Ovary (tissue), 3 donors: ENCODE data around the gene LAS1L.
"Not testable (repeated sequence)": the region's sequence is repeated elsewhere in the genome, so short reads cannot be mapped to it uniquely, and the experiment has no call there.

ENCODE experiments used
- CTCF ChIP-seq, 3 donors: fragments of 450-650 bp in 2 of 3; fragments of 200-600 bp in 1 of 3; IDR thresholded peaks; one replicate each; pipeline versions ENCODE4 v1.5.1 to v1.8.0; 2016 to 2022; ENCODE audit warnings: antibody characterized with exemption in 3 of 3, mild to moderate bottlenecking in 1 of 3
- EP300 ChIP-seq: sonication (generic); formaldehyde crosslinking; IDR thresholded peaks from one replicate; pipeline ENCODE4 v1.6.1; 2017; ENCODE audit warnings: antibody characterized with exemption
- POLR2A ChIP-seq: fragments of 450-650 bp; IDR thresholded peaks from one replicate; pipeline ENCODE4 v1.6.1; 2017; ENCODE audit warnings: antibody characterized with exemption, mild to moderate bottlenecking, moderate library complexity
- donor health status: DM: no; HTN: no; CAD: no.

DNA sequence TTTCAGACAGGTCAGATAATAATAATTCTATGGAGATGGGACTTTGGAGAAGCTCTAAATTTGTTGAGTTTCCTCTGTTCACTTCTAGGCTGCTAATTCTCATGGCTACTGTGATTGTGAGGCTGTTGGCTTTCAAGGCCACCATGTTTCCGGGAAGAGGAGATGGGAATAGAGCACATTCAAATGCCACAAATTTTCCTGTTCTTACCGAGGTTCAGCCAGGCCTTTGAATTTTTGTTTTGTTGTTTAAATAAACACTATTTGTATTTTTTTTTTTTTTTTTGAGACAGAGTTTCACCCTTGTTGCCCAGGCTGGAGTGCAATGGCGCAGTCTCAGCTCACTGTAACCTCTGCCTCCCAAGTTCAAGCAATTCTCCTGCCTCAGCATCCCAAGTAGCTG, 55.5 kb downstream of the LAS1L start:
- not testable (repeated sequence) for TF ChIP-seq CTCF (IDR thresholded peaks at IDR 0.05); EP300; POLR2A
